ENCODE results near the gene METTL16. TPM values are rescaled to one million over a fixed set of nuclear protein-coding genes. Genes with fewer than 3 reads are reported as not detected.
A peak's percentile ranks its signal among the peaks of the same experiment; 100 is the strongest.

Gene METTL16
- total and polyA plus RNA-seq, 9 of the 15 experiments (the other 6 are each of a cell fraction or from before 2014, with no cell fraction given): 12.1 to 30.5 (median 19.8) TPM

- H3K9me3 ChIP-seq (replicated peaks; ENCODE audit: control insufficient read depth, insufficient read depth, low read depth, low read length): no peaks in the 10 kb centered on the region
- no TSS peak for BruUV-seq (replicated peaks)
- H3K9ac ChIP-seq (ENCODE audit: insufficient read depth in 1 of 2, low read depth in 2 of 2, low read length in 2 of 2): peak overlapping the region; percentile 79 to 90
- peaks cover 31 to 87% of the 10 kb centered on the region in 2 experiments for H3K4me1 ChIP-seq (replicated peaks in 1 of 2; ENCODE audit: control insufficient read depth in 2 of 2, insufficient read depth in 2 of 2, low read length in 2 of 2)
- no peaks in the 10 kb centered on the region for H3K27me3 ChIP-seq (ENCODE audit: control insufficient read depth in 2 of 2, insufficient read depth in 2 of 2, low read length in 2 of 2)
- peaks cover 60% of the 10 kb centered on the region for H3K79me2 ChIP-seq (ENCODE audit: control insufficient read depth, insufficient read depth, low read length)
- H3K4me2 ChIP-seq (ENCODE audit: insufficient read depth, low read length): peak overlapping the region; percentile 89
- no peak for DNase-seq (ENCODE audit: extremely low read depth in 1 of 4, low spot score in 3 of 4)
- 45% methylated on average over 10 of the region's 12 CpGs for WGBS (ENCODE audit: insufficient coverage, low coverage, missing lambda C conversion rate)
- ChIA-PET CTCF (ENCODE audit: low intra/inter-chr PET ratio) (no interaction called here), POLR2A (interaction anchor here (0.6 to 1.1 kb wide), 2 partner anchors 9 to 130 kb away, joined by 3 to 4 read pairs; no protein-coding TSS in a partner anchor)
- ATAC-seq: no peak
- intact Hi-C loops (cut with micrococcal nuclease) (no loop called here), in situ Hi-C loops (cut with MboI) (no loop called here)
- no peak overlapping the region for H2AFZ ChIP-seq (ENCODE audit: low read depth, low read length)
- H3K27ac ChIP-seq (ENCODE audit: extremely low read depth, low read depth, low read length): peak overlapping the region; percentile 100
- H3K36me3 ChIP-seq (ENCODE audit: control insufficient read depth, insufficient read depth, low read length): 0 out of 3 replicates have a peak, but pooled peaks cover 3% of the 10 kb centered on the region
- peaks cover 3% of the 10 kb centered on the region for H3K9me1 ChIP-seq (ENCODE audit: control insufficient read depth, insufficient read depth, low read length)
- peak overlapping the region; percentile 91; the same call in 1 of the 2 replicates for H3K4me3 ChIP-seq
- 0 out of 2 replicates have a peak, but pooled peaks cover 3% of the 10 kb centered on the region for H4K20me1 ChIP-seq (replicated peaks; ENCODE audit: control insufficient read depth, insufficient read depth, low read length)
- no peak for FAIRE-seq
- TF ChIP-seq KDM5B (IDR thresholded peaks at IDR 0.05; ENCODE audit: insufficient replicate concordance, low read depth, low read length) (no peak), POLR2G (IDR thresholded peaks at IDR 0.05; ENCODE audit: low read depth, low read length) (0 out of 2 replicates have a peak, but pooled peaks have one; percentile 22), NBN (IDR thresholded peaks at IDR 0.05; ENCODE audit: low read depth) (no peak), ZNF24 (IDR thresholded peaks at IDR 0.05) (no peak), PBX2 (CRISPR knock-in tag; IDR thresholded peaks at IDR 0.05; ENCODE audit: low read depth) (no peak), PBX2 (tag; conservative IDR thresholded peaks at IDR 0.05; ENCODE audit: low read depth) (no peak), ZNF263 (CRISPR knock-in tag; IDR thresholded peaks at IDR 0.05; ENCODE audit: borderline replicate concordance) (peak; percentile 82), ZFX (CRISPR knock-in tag; IDR thresholded peaks at IDR 0.05) (no peak), EP400 (IDR thresholded peaks at IDR 0.05) (0 out of 2 replicates have a peak, but pooled peaks have one; percentile 15), USF1 (CRISPR knock-in tag; IDR thresholded peaks at IDR 0.05) (0 out of 2 replicates have a peak, but pooled peaks have one; percentile 1), HIVEP1 (CRISPR knock-in tag; IDR thresholded peaks at IDR 0.05) (no peak), ZNF274 (IDR thresholded peaks at IDR 0.05; ENCODE audit: borderline replicate concordance, low read depth, low read length) (no peak), POLR3A (IDR thresholded peaks at IDR 0.05; ENCODE audit: borderline replicate concordance, extremely low read depth, insufficient read depth, insufficient read length) (no peak)
These were observed 114.2 kb downstream of the METTL16 start for GRCh38 chr17:2397247-2398171.

All from K562 (cell line).